Measurements from ENCODE around the gene MMEL1.
A peak's percentile ranks its signal among the peaks of the same experiment; 100 is the strongest.

MMEL1 gene

GRCh38 chr1:2630498-2631135, 2.2 kb downstream of the MMEL1 start:
- no peaks in the 10 kb centered on the region for H3K9me3 ChIP-seq (ENCODE audit: control insufficient read depth, insufficient read depth, low read depth, low read length)
- POLR2A ChIA-PET = no interaction called here
- CTCF ChIA-PET = no interaction called here

DNA sequence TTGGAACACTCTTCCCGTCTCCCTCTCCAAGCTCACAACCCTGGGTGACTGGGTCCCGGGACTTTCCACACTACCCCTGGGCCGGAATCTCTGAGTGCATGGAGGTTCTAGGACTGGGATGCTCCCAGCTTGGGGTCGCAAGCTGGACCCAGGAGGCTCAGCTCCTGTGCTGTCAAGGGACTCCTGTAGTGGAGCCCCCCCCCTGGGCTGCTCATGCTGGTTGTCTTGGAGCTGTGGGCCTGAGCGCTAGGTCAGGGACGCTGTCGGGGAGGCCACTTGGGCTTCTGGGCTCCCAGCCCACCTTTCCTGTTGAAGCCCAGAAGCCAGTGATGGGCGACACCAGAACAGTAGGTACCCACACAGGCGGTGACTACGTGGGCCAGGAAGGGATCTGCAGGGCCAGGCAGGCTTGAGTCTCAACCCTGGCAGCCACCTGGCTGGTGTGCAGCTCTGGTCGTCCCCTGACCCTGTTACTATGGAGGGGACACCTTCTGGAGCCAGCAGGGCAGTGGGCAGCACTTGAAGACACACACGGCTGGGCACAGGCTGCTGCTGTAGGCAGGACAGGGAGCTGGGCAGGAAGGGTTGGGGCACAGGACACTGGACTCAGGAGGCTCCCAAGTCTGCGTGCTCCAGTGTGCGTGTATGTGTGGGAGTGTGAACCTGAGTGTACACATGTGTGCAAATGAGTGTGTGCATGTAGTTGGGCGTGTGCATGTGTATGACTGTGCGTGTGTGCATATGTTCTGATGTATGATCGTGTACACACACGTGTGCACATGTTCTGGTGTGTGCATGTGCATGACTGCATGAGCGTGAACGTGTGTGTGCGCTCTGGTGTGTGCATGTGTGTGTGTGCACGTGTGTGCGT, 3.0 kb downstream of the MMEL1 start:
- Histone ChIP-seq H3K4me1 (ENCODE audit: control insufficient read depth, insufficient read depth, low read length) (no peaks in the 10 kb centered on the region), H3K36me3 (ENCODE audit: control insufficient read depth in 2 of 2, insufficient read depth in 1 of 2, low read length in 2 of 2) (no peaks in the 10 kb centered on the region), H3K4me3 (ENCODE audit: low read depth, low read length) (no peak overlapping the region), H3K27ac (ENCODE audit: extremely low read depth, low read depth, low read length) (no peak overlapping the region), H3K9me3 (ENCODE audit: control insufficient read depth, insufficient read depth, low read depth, low read length) (no peaks in the 10 kb centered on the region)
- ChIA-PET POLR2A (no interaction called here), CTCF (interaction anchor here (0.7 kb wide), 1 partner anchor 174 kb away, joined by 5 read pairs; no protein-coding TSS in a partner anchor)
- TF ChIP-seq, protein P1, sequence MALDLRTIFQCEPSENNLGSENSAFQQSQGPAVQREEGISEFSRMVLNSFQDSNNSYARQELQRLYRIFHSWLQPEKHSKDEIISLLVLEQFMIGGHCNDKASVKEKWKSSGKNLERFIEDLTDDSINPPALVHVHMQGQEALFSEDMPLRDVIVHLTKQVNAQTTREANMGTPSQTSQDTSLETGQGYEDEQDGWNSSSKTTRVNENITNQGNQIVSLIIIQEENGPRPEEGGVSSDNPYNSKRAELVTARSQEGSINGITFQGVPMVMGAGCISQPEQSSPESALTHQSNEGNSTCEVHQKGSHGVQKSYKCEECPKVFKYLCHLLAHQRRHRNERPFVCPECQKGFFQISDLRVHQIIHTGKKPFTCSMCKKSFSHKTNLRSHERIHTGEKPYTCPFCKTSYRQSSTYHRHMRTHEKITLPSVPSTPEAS (tag by site-specific recombination; IDR thresholded peaks at IDR 0.05) = 0 out of 2 replicates have a peak, but pooled peaks have one; percentile 32
- no peak for TF ChIP-seq ZNF549 (tag by site-specific recombination; IDR thresholded peaks at IDR 0.05)
- TF ChIP-seq ZNF645 (tag by site-specific recombination; IDR thresholded peaks at IDR 0.05) = no peak
- no peak for TF ChIP-seq ZNF394 (tag by site-specific recombination; IDR thresholded peaks at IDR 0.05; ENCODE audit: borderline replicate concordance)
- TF ChIP-seq, protein P2, sequence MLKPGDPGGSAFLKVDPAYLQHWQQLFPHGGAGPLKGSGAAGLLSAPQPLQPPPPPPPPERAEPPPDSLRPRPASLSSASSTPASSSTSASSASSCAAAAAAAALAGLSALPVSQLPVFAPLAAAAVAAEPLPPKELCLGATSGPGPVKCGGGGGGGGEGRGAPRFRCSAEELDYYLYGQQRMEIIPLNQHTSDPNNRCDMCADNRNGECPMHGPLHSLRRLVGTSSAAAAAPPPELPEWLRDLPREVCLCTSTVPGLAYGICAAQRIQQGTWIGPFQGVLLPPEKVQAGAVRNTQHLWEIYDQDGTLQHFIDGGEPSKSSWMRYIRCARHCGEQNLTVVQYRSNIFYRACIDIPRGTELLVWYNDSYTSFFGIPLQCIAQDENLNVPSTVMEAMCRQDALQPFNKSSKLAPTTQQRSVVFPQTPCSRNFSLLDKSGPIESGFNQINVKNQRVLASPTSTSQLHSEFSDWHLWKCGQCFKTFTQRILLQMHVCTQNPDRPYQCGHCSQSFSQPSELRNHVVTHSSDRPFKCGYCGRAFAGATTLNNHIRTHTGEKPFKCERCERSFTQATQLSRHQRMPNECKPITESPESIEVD (tag by site-specific recombination; IDR thresholded peaks at IDR 0.05) = no peak
- TF ChIP-seq ZNF830 (tag by site-specific recombination; IDR thresholded peaks at IDR 0.05; ENCODE audit: low read depth) = no peak
- peak; percentile 88 for TF ChIP-seq ZNF18 (tag by site-specific recombination; IDR thresholded peaks at IDR 0.05)
- no peak for TF ChIP-seq ZNF433 (tag by site-specific recombination; IDR thresholded peaks at IDR 0.05; ENCODE audit: low read depth)
- TF ChIP-seq ZFHX2 (tag by site-specific recombination; conservative IDR thresholded peaks at IDR 0.05) = no peak

More at GRCh38 chr1:2630498-2631135, 2.2 kb downstream of the MMEL1 start:
- no peaks in the 10 kb centered on the region for H3K4me1 ChIP-seq (ENCODE audit: control insufficient read depth, insufficient read depth, low read length)
- TF ChIP-seq MEIS1 (CRISPR knock-in tag; IDR thresholded peaks at IDR 0.05; ENCODE audit: borderline replicate concordance) (no peak), ZNF18 (tag by site-specific recombination; IDR thresholded peaks at IDR 0.05) (0 out of 2 replicates have a peak, but pooled peaks have one; percentile 3), ZFP69B (tag by site-specific recombination; IDR thresholded peaks at IDR 0.05) (no peak), ZNF274 (IDR thresholded peaks at IDR 0.05; ENCODE audit: low read length) (no peak), ZNF274 (tag by site-specific recombination; IDR thresholded peaks at IDR 0.05; ENCODE audit: borderline replicate concordance) (no peak), ZNF561 (tag by site-specific recombination; IDR thresholded peaks at IDR 0.05; ENCODE audit: borderline replicate concordance) (no peak), ZNF792 (tag by site-specific recombination; IDR thresholded peaks at IDR 0.05) (no peak), SCRT1 (tag by site-specific recombination; IDR thresholded peaks at IDR 0.05; ENCODE audit: borderline replicate concordance) (no peak)
- TF ChIP-seq, protein P1 (tag by site-specific recombination; IDR thresholded peaks at IDR 0.05) = peak; percentile 43; the same call in 1 of the 2 replicates
- TF ChIP-seq, protein P3, sequence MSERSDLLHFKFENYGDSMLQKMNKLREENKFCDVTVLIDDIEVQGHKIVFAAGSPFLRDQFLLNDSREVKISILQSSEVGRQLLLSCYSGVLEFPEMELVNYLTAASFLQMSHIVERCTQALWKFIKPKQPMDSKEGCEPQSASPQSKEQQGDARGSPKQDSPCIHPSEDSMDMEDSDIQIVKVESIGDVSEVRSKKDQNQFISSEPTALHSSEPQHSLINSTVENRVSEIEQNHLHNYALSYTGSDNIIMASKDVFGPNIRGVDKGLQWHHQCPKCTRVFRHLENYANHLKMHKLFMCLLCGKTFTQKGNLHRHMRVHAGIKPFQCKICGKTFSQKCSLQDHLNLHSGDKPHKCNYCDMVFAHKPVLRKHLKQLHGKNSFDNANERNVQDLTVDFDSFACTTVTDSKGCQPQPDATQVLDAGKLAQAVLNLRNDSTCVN (tag by site-specific recombination; optimal IDR thresholded peaks at IDR 0.05) = peak; percentile 34
- no peaks in the 10 kb centered on the region for H3K36me3 ChIP-seq (ENCODE audit: control insufficient read depth in 2 of 2, insufficient read depth in 1 of 2, low read length in 2 of 2)
- H3K27ac ChIP-seq (ENCODE audit: extremely low read depth, low read depth, low read length) = no peak overlapping the region
- H3K4me3 ChIP-seq (ENCODE audit: low read depth, low read length) = no peak overlapping the region
